Skeletal muscle tissue (tissue), 4 donors: ENCODE data around the gene SAMD10. TPM values are rescaled to one million over a fixed set of nuclear protein-coding genes. Genes with fewer than 3 reads are reported as not detected.

Experiments
- H3K27ac ChIP-seq: one replicate; pipeline ENCODE4 v1.7.0; 2013; ENCODE audit warnings: mild to moderate bottlenecking, low read depth, low read length, inconsistent platforms
- H3K27me3 ChIP-seq, 3 donors: one replicate each; pipeline ENCODE4 v1.7.0; 2013; ENCODE audit warnings: low read length in 3 of 3; ENCODE audit not compliant: control insufficient read depth in 3 of 3, insufficient read depth in 3 of 3
- H3K36me3 ChIP-seq, 3 donors: one replicate each; pipeline ENCODE4 v1.7.0; 2013; ENCODE audit warnings: low read length in 3 of 3; ENCODE audit not compliant: control insufficient read depth in 3 of 3, insufficient read depth in 3 of 3
- H3K4me1 ChIP-seq, 3 donors: one replicate each; pipeline ENCODE4 v1.7.0; 2013; ENCODE audit warnings: low read length in 3 of 3, mild to moderate bottlenecking in 3 of 3; ENCODE audit not compliant: control insufficient read depth in 3 of 3, insufficient read depth in 3 of 3
- H3K4me3 ChIP-seq, 3 donors: one replicate each; pipeline ENCODE4 v1.7.0; 2013; ENCODE audit warnings: low read length in 3 of 3
- H3K9ac ChIP-seq, 3 donors: one replicate each; pipeline ENCODE4 v1.7.0; 2013; ENCODE audit warnings: low read length in 3 of 3, mild to moderate bottlenecking in 3 of 3, moderate library complexity in 2 of 3, low read depth in 1 of 3
- H3K9me3 ChIP-seq, 3 donors: one replicate each; pipeline ENCODE4 v1.7.0; 2013; ENCODE audit warnings: low read length in 3 of 3; ENCODE audit not compliant: control insufficient read depth in 3 of 3
- total RNA-seq: library from RNA; depleted of rRNA; stranded (reverse); fragments of >200 nt; gene quantifications from one replicate; pipeline ENCODE4 v1.2.3, GENCODE V29; 2014
- donor health status: Osteomylitis.

Gene SAMD10
- total RNA-seq, 1 donor from 2014 or later: 1.0 TPM

GRCh38 chr20:63942250-63942951 lies 37.0 kb downstream of the SAMD10 start:
- Histone ChIP-seq H3K9ac (peak overlapping the region in 1 of 3 donors; percentile 45), H3K4me3 (no peak overlapping the region), H3K9me3 (no peaks in the 10 kb centered on the region), H3K4me1 (peaks cover 23 to 46% (median 25%) of the 10 kb centered on the region in 3 donors), H3K27me3 (no peaks in the 10 kb centered on the region), H3K36me3 (peaks cover 49 to 64% (median 49%) of the 10 kb centered on the region in 3 donors), H3K27ac (peak overlapping the region; percentile 44)

GRCh38 chr20:63941282-63942081 lies 38.0 kb downstream of the SAMD10 start:
- H3K36me3 ChIP-seq: peaks cover 49 to 63% (median 49%) of the 10 kb centered on the region in 3 donors

GRCh38 chr20:63940472-63941266 lies 38.8 kb downstream of the SAMD10 start:
- H3K9ac ChIP-seq: no peak overlapping the region
- H3K27ac ChIP-seq: no peak overlapping the region
- peaks cover 15 to 29% (median 15%) of the 10 kb centered on the region in 3 donors for H3K4me1 ChIP-seq
- H3K36me3 ChIP-seq: peaks cover 46 to 61% (median 50%) of the 10 kb centered on the region in 3 donors
- H3K4me3 ChIP-seq: no peak overlapping the region
- H3K9me3 ChIP-seq: no peaks in the 10 kb centered on the region
- no peaks in the 10 kb centered on the region for H3K27me3 ChIP-seq

More at GRCh38 chr20:63941282-63942081, 38.0 kb downstream of the SAMD10 start:
- Histone ChIP-seq H3K27me3 (no peaks in the 10 kb centered on the region), H3K4me3 (no peak overlapping the region), H3K9ac (no peak overlapping the region), H3K27ac (peak overlapping the region; percentile 44), H3K9me3 (no peaks in the 10 kb centered on the region), H3K4me1 (peaks cover 17 to 37% (median 19%) of the 10 kb centered on the region in 3 donors)

GRCh38 chr20:63940071-63940471 lies 39.4 kb downstream of the SAMD10 start:
- Histone ChIP-seq H3K27me3 (no peaks in the 10 kb centered on the region), H3K9me3 (no peaks in the 10 kb centered on the region), H3K4me1 (peaks cover 13 to 23% (median 15%) of the 10 kb centered on the region in 3 donors), H3K36me3 (peaks cover 44 to 60% (median 52%) of the 10 kb centered on the region in 3 donors), H3K9ac (no peak overlapping the region), H3K4me3 (no peak overlapping the region), H3K27ac (no peak overlapping the region)

- Histone ChIP-seq H3K4me1 (peaks cover 13 to 19% (median 15%) of the 10 kb centered on the region in 3 donors), H3K27me3 (no peaks in the 10 kb centered on the region), H3K9me3 (no peaks in the 10 kb centered on the region), H3K4me3 (no peak overlapping the region), H3K27ac (no peak overlapping the region), H3K9ac (no peak overlapping the region), H3K36me3 (peaks cover 43 to 57% (median 49%) of the 10 kb centered on the region in 3 donors)
These were observed 40.1 kb downstream of the SAMD10 start for GRCh38 chr20:63939061-63939935.

GRCh38 chr20:63937596-63937995 lies 41.8 kb downstream of the SAMD10 start:
- peaks cover 26 to 48% (median 37%) of the 10 kb centered on the region in 3 donors for H3K36me3 ChIP-seq

GRCh38 chr20:63935447-63935846 lies 44.0 kb downstream of the SAMD10 start:
- Histone ChIP-seq H3K27ac (no peak overlapping the region), H3K9me3 (no peaks in the 10 kb centered on the region), H3K36me3 (peaks cover 37 to 55% (median 47%) of the 10 kb centered on the region in 3 donors)

More at GRCh38 chr20:63937596-63937995, 41.8 kb downstream of the SAMD10 start:
- Histone ChIP-seq H3K9me3 (no peaks in the 10 kb centered on the region), H3K27ac (no peak overlapping the region), H3K4me3 (no peak overlapping the region), H3K4me1 (peaks cover 0 to 6% (median 4%) of the 10 kb centered on the region in 3 donors), H3K27me3 (no peaks in the 10 kb centered on the region), H3K9ac (no peak overlapping the region)

GRCh38 chr20:63934271-63935068 lies 45.0 kb downstream of the SAMD10 start:
- H3K4me1 ChIP-seq: peaks cover 0 to 4% (median 2%) of the 10 kb centered on the region in 3 donors
- no peak overlapping the region for H3K9ac ChIP-seq
- no peaks in the 10 kb centered on the region for H3K27me3 ChIP-seq
- H3K36me3 ChIP-seq: peaks cover 37 to 56% (median 46%) of the 10 kb centered on the region in 3 donors
- H3K27ac ChIP-seq: no peak overlapping the region
- H3K9me3 ChIP-seq: no peaks in the 10 kb centered on the region
- H3K4me3 ChIP-seq: no peak overlapping the region

More at GRCh38 chr20:63935447-63935846, 44.0 kb downstream of the SAMD10 start:
- H3K4me1 ChIP-seq: peaks cover 0 to 4% (median 2%) of the 10 kb centered on the region in 3 donors
- H3K4me3 ChIP-seq: no peak overlapping the region
- no peaks in the 10 kb centered on the region for H3K27me3 ChIP-seq
- no peak overlapping the region for H3K9ac ChIP-seq
